ENCODE results near the gene WDR82. TPM values are rescaled to one million over a fixed set of nuclear protein-coding genes. Genes with fewer than 3 reads are reported as not detected.

WDR82 gene
- total and polyA plus RNA-seq, 2 experiments from 2014 or later, result 25.2 to 71.8 TPM

DNA sequence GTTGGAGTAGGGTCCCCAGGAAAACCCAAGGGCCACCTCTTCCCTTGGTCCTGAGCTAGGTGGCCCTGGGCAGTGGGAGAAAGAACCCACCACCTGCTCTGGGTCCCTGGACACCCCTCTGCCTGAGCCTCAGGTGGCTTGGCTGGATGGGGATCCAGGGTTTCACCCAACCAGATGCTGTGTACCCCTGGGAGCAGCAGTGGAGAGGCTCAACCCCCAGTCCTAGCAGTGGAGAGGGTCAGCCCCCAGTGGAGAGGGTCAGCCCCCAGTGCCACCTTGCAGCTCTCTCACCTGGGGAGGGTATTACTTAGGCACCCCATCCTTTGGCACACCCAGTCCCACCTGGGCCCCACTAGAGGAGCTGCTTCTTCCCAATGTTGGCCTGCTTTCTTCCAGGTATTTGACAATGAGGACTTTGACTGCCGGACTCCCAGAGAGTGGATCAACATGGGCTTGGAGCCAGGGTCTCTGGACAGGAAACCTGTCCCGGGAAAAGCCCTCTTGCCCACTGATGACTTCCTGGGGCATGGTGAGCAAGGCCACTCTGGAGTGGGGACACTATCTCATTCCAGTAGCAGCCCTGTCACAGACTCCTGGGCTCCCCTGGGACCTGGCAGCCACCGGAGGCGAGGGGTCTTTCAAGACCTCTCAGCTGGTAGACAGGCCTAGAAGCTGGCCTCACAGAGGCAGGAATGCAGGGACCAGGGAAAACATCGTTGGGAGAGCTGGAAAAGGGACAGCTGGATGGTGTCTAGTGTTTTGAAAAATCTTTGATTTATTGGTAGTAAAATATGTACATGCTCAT lies 49.2 kb upstream of the WDR82 start:
- Histone ChIP-seq H4K20me1 (replicated peaks; ENCODE audit: insufficient read depth) (no peaks in the 10 kb centered on the region), H3K4me1 (ENCODE audit: insufficient read depth) (no peaks in the 10 kb centered on the region), H3K27ac (ENCODE audit: low read depth) (no peak overlapping the region), H3K4me3 (no peak overlapping the region), H3K36me3 (ENCODE audit: insufficient read depth) (no peaks in the 10 kb centered on the region), H3F3A (replicated peaks; ENCODE audit: low read depth) (no peaks in the 10 kb centered on the region), H2AFZ (no peak overlapping the region), H3K27me3 (ENCODE audit: insufficient read depth) (no peaks in the 10 kb centered on the region), H3K9me2 (ENCODE audit: insufficient read depth) (no peaks in the 10 kb centered on the region), H3K4me2 (no peak overlapping the region), H3K79me2 (replicated peaks; ENCODE audit: insufficient read depth) (no peaks in the 10 kb centered on the region)
- Mint-ChIP-seq H3K9me3 (no peaks in the 10 kb centered on the region), H3K36me3 (ENCODE audit: low read depth) (no peaks in the 10 kb centered on the region; the same call in 2 of the 3 replicates), H3K27ac (no peak overlapping the region), H3K4me3 (no peak overlapping the region), H3K27me3 (ENCODE audit: insufficient read depth, low read depth, poor library complexity) (peaks cover 8% of the 10 kb centered on the region), H3K4me1 (no peaks in the 10 kb centered on the region)
- TF ChIP-seq, protein P1, sequence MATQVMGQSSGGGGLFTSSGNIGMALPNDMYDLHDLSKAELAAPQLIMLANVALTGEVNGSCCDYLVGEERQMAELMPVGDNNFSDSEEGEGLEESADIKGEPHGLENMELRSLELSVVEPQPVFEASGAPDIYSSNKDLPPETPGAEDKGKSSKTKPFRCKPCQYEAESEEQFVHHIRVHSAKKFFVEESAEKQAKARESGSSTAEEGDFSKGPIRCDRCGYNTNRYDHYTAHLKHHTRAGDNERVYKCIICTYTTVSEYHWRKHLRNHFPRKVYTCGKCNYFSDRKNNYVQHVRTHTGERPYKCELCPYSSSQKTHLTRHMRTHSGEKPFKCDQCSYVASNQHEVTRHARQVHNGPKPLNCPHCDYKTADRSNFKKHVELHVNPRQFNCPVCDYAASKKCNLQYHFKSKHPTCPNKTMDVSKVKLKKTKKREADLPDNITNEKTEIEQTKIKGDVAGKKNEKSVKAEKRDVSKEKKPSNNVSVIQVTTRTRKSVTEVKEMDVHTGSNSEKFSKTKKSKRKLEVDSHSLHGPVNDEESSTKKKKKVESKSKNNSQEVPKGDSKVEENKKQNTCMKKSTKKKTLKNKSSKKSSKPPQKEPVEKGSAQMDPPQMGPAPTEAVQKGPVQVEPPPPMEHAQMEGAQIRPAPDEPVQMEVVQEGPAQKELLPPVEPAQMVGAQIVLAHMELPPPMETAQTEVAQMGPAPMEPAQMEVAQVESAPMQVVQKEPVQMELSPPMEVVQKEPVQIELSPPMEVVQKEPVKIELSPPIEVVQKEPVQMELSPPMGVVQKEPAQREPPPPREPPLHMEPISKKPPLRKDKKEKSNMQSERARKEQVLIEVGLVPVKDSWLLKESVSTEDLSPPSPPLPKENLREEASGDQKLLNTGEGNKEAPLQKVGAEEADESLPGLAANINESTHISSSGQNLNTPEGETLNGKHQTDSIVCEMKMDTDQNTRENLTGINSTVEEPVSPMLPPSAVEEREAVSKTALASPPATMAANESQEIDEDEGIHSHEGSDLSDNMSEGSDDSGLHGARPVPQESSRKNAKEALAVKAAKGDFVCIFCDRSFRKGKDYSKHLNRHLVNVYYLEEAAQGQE (IDR thresholded peaks at IDR 0.05; ENCODE audit: unreplicated experiment), result no peak
- TF ChIP-seq ETS1 (IDR thresholded peaks at IDR 0.05), result no peak
- TF ChIP-seq, protein P2, sequence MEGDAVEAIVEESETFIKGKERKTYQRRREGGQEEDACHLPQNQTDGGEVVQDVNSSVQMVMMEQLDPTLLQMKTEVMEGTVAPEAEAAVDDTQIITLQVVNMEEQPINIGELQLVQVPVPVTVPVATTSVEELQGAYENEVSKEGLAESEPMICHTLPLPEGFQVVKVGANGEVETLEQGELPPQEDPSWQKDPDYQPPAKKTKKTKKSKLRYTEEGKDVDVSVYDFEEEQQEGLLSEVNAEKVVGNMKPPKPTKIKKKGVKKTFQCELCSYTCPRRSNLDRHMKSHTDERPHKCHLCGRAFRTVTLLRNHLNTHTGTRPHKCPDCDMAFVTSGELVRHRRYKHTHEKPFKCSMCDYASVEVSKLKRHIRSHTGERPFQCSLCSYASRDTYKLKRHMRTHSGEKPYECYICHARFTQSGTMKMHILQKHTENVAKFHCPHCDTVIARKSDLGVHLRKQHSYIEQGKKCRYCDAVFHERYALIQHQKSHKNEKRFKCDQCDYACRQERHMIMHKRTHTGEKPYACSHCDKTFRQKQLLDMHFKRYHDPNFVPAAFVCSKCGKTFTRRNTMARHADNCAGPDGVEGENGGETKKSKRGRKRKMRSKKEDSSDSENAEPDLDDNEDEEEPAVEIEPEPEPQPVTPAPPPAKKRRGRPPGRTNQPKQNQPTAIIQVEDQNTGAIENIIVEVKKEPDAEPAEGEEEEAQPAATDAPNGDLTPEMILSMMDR (conservative IDR thresholded peaks at IDR 0.05; ENCODE audit: low read depth in 2 of 2), result no peak
- TF ChIP-seq ZNF331 (CRISPR knock-in tag; IDR thresholded peaks at IDR 0.05; ENCODE audit: low read depth), result no peak
- TF ChIP-seq JUNB (IDR thresholded peaks at IDR 0.05; ENCODE audit: unreplicated experiment), result no peak
- no peak for TF ChIP-seq EZH2 (IDR thresholded peaks at IDR 0.05; ENCODE audit: low read depth, unreplicated experiment)
- no peak for TF ChIP-seq ZNF114 (CRISPR knock-in tag; IDR thresholded peaks at IDR 0.05)
- no peak for TF ChIP-seq NANOG (IDR thresholded peaks at IDR 0.05; ENCODE audit: borderline replicate concordance)
- no peak for TF ChIP-seq ZNF462 (CRISPR knock-in tag; IDR thresholded peaks at IDR 0.05)
- TF ChIP-seq EZH2phosphoT487 (IDR thresholded peaks at IDR 0.05; ENCODE audit: unreplicated experiment), result no peak
- DNase-seq (ENCODE audit: low spot score) (no peak), ATAC-seq (no peak)

Data from GM23338 (cell line).